D721Med (cell line): ENCODE measurements around the gene TAF1B.

Source experiments
- DNase-seq: peaks from one replicate; pipeline ENCODE4 v3.0.0; 2011; ENCODE audit warnings: low spot score; ENCODE audit not compliant: insufficient read length
- FAIRE-seq: peaks from 2 replicates; lab custom pipeline; 2011; peaks lifted over from hg19 to GRCh38; lab: Jason Lieb, UNC
- TF ChIP-seq, protein P1 (sequence below): IDR thresholded peaks from 2 replicates; pipeline ENCODE4 v1.5.1; 2012; ENCODE audit warnings: mild to moderate bottlenecking, control low read depth; ENCODE audit not compliant: insufficient read depth; ENCODE audit errors: missing control alignments

The TAF1B gene

DNA sequence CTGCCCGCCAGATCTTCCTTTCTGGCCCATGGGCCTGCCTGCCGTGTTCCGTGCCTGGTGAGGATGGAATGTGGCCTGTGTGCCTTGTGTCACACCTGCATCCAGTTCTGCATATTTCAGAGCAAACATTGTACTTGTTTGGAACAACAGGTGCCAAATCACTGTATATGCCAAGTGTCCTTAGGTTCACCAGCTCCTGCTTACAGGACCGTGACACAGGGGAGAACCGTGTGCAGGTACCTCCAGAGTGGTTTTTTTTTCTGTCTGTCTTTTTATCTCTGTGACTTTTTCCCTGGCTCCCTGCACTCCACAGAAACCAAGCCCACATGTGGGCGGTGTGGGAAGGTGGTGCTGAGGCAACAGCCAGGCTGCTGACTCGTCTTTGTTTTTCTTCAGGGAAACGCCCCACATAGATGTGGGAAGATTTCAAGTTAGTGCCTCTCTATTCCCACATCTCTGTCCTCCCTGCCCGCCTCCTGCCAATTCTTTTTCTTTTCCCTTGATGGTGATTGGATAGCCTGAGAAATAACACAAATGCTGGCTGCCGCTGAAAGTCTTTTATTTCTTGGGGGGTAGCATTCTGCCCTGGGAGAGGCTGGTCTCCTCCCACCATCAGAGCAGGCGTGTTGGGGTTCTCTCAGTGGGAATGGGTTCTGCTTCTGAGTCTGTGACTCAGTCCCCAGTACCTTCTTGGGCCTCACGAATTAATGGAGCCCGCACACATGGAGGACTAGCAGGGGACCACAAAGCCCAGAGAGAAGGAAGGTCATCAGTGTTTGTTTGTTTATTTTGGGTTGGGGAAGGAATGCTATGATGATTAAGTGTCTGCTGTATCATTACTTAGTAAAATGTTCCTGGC is 129.6 kb downstream of the TAF1B start:
- DNase-seq (no peak), FAIRE-seq (no peak)

DNA sequence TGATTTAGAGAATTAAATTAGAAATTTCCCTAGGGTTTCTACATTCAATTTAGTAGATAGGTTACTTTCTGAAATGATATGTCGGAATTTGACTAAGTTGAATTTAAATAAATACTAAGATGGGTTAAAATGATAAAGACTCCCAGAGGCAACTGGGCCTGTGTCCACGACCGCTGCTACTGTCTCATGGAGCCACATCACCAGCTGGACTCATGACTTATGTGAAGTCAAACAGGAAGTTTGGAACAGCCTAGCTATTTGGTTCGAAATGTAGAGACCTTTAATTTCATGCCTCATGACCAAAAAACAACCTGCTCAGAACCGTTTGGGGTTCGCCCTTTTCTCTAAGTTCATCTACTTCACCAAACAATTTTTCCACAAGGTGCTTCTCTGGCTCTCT is 130.4 kb downstream of the TAF1B start:
- DNase-seq = no peak

More for the DNA sequence above, 129.6 kb downstream of the TAF1B start:
- TF ChIP-seq, protein P1, sequence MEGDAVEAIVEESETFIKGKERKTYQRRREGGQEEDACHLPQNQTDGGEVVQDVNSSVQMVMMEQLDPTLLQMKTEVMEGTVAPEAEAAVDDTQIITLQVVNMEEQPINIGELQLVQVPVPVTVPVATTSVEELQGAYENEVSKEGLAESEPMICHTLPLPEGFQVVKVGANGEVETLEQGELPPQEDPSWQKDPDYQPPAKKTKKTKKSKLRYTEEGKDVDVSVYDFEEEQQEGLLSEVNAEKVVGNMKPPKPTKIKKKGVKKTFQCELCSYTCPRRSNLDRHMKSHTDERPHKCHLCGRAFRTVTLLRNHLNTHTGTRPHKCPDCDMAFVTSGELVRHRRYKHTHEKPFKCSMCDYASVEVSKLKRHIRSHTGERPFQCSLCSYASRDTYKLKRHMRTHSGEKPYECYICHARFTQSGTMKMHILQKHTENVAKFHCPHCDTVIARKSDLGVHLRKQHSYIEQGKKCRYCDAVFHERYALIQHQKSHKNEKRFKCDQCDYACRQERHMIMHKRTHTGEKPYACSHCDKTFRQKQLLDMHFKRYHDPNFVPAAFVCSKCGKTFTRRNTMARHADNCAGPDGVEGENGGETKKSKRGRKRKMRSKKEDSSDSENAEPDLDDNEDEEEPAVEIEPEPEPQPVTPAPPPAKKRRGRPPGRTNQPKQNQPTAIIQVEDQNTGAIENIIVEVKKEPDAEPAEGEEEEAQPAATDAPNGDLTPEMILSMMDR = no peak

DNA sequence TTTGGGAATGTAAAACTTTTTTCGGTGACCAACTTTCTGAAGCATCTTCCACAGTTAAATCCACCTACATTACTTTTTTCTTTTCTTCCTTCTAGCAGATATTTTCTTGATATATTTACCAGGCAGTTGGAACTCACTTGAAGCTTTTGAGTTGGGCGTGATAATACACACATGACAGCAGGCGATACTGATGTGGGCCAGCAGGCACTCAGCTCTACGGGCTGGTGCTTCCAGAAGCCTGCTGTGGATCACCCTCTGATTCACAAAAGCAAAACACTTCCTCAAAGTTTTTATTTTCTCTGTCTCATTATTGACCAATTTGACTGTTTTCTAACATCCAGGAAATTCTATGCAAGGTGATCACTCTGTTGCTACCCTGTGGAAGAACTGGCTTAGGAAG is 131.1 kb downstream of the TAF1B start:
- TF ChIP-seq, protein P1 = no peak
- no peak for FAIRE-seq

More for the DNA sequence above, 130.4 kb downstream of the TAF1B start:
- no peak for FAIRE-seq
- TF ChIP-seq, protein P1 = no peak

DNA sequence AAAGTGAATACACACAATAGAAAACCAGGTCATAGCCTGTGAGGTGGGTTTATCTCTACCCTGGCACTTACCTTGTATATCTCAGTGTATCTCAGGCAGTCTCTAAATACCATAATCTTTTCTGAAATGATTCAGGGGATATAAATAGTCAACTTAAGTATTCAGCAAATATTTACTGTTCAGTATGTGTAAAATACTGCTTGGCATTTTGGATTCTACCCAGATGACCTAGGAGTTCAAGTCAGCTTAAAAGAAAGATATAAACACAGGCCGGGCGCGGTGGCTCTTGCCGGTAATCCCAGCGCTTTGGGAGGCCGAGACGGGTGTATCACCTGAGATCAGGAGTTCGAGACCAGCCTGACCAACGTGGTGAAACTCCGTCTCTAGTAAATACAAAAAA is 132.1 kb downstream of the TAF1B start:
- no peak for DNase-seq
- TF ChIP-seq, protein P1 = no peak
- no peak for FAIRE-seq

More for the DNA sequence above, 131.1 kb downstream of the TAF1B start:
- no peak for DNase-seq

DNA sequence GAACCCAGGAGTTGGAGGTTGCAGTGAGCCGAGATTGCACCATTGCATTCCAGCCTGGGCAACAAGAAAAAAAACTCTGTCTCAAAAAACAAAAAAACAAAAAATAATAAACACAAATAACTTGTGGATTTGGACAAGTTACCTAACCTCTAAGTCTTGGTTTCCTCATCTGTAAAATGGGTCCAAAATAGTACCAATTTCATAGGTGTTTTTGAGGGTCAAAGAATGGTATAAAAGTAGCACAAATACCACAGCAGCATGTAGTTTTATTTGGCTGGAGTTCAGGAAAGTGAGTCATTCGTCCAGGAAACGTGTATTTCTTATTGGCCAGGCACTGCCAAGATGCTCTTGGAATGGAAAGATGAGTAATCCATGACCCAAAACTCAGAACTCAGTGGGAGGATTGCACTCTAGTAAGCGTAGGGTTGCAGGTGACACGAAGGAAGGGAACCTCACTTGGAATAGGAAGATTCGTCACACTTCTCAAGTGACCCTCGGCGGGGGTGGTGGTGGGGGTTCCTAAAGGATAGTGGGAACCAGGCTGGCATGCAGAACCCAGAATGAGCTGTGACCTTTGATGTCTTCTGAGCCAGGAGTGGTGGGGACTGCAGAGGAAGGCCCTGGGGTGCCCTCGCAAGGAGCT is 132.7 kb downstream of the TAF1B start:
- TF ChIP-seq, protein P1 = no peak
- FAIRE-seq (no peak), DNase-seq (no peak)

DNA sequence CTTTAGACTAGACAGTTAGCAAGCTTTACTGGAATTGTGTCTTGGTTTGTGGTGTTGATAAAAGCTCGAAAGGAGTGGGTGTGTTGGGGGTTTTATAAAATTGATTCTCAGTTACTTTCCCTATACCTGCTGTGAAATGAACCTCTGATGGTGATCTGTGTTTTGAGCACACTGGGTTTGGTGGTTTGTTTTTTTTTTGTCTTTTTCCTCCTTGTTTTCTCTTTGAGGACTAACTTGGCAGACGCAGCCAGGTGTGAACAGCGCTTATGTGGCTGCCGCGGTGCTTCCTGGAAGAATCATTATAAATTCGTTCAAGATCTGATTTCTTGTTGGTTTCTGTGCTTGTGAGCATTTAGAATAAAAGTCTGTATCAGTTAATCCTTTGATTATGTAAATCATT is 136.7 kb downstream of the TAF1B start:
- TF ChIP-seq, protein P1 = no peak
- DNase-seq (no peak), FAIRE-seq (no peak)
